ENCODE data around the gene MANEAL. TPM values are rescaled to one million over a fixed set of nuclear protein-coding genes. Genes with fewer than 3 reads are reported as not detected.

Gene MANEAL
- polyA plus RNA-seq, 3 donors, result 0.24 to 0.56 TPM; not detected in 1

- peaks cover 0 to 9% of the 10 kb centered on the region in 2 donors for H3K9me3 ChIP-seq (replicated peaks in 1 of 2; ENCODE audit: control insufficient read depth in 1 of 2, insufficient read depth in 1 of 2, low read length in 2 of 2)
- H3K36me3 Mint-ChIP-seq, result no peaks in the 10 kb centered on the region
- 2% methylated on average over 86 of the region's 105 CpGs for WGBS (ENCODE audit: insufficient coverage)
- no peak overlapping the region for H3K4me3 ChIP-seq (replicated peaks in 1 of 3; ENCODE audit: low read depth in 2 of 3, low read length in 3 of 3)
- TF ChIP-seq, protein P1, sequence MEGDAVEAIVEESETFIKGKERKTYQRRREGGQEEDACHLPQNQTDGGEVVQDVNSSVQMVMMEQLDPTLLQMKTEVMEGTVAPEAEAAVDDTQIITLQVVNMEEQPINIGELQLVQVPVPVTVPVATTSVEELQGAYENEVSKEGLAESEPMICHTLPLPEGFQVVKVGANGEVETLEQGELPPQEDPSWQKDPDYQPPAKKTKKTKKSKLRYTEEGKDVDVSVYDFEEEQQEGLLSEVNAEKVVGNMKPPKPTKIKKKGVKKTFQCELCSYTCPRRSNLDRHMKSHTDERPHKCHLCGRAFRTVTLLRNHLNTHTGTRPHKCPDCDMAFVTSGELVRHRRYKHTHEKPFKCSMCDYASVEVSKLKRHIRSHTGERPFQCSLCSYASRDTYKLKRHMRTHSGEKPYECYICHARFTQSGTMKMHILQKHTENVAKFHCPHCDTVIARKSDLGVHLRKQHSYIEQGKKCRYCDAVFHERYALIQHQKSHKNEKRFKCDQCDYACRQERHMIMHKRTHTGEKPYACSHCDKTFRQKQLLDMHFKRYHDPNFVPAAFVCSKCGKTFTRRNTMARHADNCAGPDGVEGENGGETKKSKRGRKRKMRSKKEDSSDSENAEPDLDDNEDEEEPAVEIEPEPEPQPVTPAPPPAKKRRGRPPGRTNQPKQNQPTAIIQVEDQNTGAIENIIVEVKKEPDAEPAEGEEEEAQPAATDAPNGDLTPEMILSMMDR (IDR thresholded peaks at IDR 0.05), result no peak
- H3K9me3 Mint-ChIP-seq, result peaks cover 0 to 7% (median 4%) of the 10 kb centered on the region in 7 donors
- intact Hi-C loops (cut with micrococcal nuclease), result no loop called here
- H3K4me1 ChIP-seq (ENCODE audit: control insufficient read depth in 1 of 2, insufficient read depth in 2 of 2, low read length in 2 of 2), result no peaks in the 10 kb centered on the region
- peak overlapping the region; percentile 47 to 79 for H3K4me3 Mint-ChIP-seq
- no peak overlapping the region for H3K27ac ChIP-seq (ENCODE audit: low read depth in 1 of 2, low read length in 2 of 2)
- DNase-seq, result no peak
- no peak overlapping the region for H3K27ac Mint-ChIP-seq
- H2AFZ ChIP-seq (ENCODE audit: insufficient read depth, low read depth, low read length, poor library complexity, severe bottlenecking), result no peak overlapping the region
- peaks cover 10% of the 10 kb centered on the region for H3K4me1 Mint-ChIP-seq
- no peaks in the 10 kb centered on the region for H3K36me3 ChIP-seq (replicated peaks in 1 of 2; ENCODE audit: control insufficient read depth in 1 of 2, insufficient read depth in 2 of 2, low read length in 2 of 2)
- H4K20me1 ChIP-seq (ENCODE audit: insufficient read depth, low read length), result no peaks in the 10 kb centered on the region
- H3K27me3 Mint-ChIP-seq (ENCODE audit: low read depth in 3 of 3), result peaks cover 64 to 69% (median 65%) of the 10 kb centered on the region in 3 donors
- H3K4me2 ChIP-seq (replicated peaks; ENCODE audit: extremely low read depth, low read length, poor library complexity, severe bottlenecking), result no peak overlapping the region
- H3K9ac ChIP-seq (ENCODE audit: insufficient read depth, low read length, poor library complexity, severe bottlenecking), result no peak overlapping the region
- H3K27me3 ChIP-seq (ENCODE audit: control insufficient read depth in 2 of 2, insufficient read depth in 2 of 2, low read length in 2 of 2), result peaks cover 23 to 73% of the 10 kb centered on the region in 2 donors
- H3K79me2 ChIP-seq (ENCODE audit: insufficient read depth, low read length), result no peaks in the 10 kb centered on the region
These were observed 40.8 kb upstream of the MANEAL start for GRCh38 chr1:37752583-37753471.

DNA sequence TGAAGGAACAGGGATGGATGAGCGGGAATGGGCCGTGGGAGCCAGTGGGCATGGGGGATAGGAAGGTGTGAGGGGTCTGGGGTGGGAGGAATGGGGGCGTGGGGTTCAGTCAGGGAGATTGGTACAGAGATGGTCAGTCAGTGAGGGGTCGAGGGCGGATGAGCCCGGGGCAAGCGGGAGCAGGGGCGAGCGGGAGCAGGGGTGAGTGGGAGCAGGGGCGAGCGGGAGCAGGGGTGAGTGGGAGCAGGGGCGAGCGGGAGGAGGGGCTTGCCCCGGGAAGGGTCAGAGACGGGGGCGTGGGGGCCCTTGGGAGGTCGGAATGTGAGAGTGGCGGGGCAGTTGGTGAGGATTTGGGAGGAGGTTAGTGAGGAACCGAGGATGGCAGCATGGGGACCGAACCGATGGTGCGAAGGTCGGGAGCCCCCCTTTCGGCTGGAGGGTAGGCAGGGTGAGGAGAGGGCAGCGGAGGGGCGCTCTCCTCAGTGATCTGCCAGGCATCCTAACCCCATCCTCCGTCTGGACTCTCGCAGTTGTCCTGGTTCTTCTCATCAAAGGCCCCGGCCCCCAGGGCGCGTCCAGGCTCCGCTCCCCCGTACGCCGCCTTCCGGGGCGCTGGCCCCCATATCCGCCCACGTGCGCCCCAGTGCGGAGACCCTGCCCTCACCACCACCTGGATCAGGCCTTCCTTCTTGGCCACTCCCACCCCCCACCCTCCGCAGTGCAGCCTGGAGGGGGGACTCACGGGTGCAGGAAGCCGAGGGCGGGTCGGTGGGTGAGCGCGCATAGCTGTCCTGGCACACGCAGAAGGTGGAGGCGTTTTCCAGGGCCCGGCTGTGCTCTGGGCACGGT lies 40.0 kb upstream of the MANEAL start:
- Histone ChIP-seq H3K27me3 (ENCODE audit: control insufficient read depth in 2 of 2, insufficient read depth in 2 of 2, low read length in 2 of 2) (peaks cover 24 to 81% of the 10 kb centered on the region in 2 donors), H3K9ac (ENCODE audit: insufficient read depth, low read length, poor library complexity, severe bottlenecking) (no peak overlapping the region), H3K4me2 (replicated peaks; ENCODE audit: extremely low read depth, low read length, poor library complexity, severe bottlenecking) (no peak overlapping the region), H3K4me3 (replicated peaks in 1 of 3; ENCODE audit: low read depth in 2 of 3, low read length in 3 of 3) (no peak overlapping the region), H3K27ac (ENCODE audit: low read depth in 1 of 2, low read length in 2 of 2) (no peak overlapping the region), H3K4me1 (ENCODE audit: control insufficient read depth in 1 of 2, insufficient read depth in 2 of 2, low read length in 2 of 2) (no peaks in the 10 kb centered on the region), H3K9me3 (replicated peaks in 1 of 2; ENCODE audit: control insufficient read depth in 1 of 2, insufficient read depth in 1 of 2, low read length in 2 of 2) (peaks cover 0 to 9% of the 10 kb centered on the region in 2 donors), H4K20me1 (ENCODE audit: insufficient read depth, low read length) (no peaks in the 10 kb centered on the region), H3K36me3 (replicated peaks in 1 of 2; ENCODE audit: control insufficient read depth in 1 of 2, insufficient read depth in 2 of 2, low read length in 2 of 2) (no peaks in the 10 kb centered on the region), H2AFZ (ENCODE audit: insufficient read depth, low read depth, low read length, poor library complexity, severe bottlenecking) (no peak overlapping the region), H3K79me2 (ENCODE audit: insufficient read depth, low read length) (no peaks in the 10 kb centered on the region)
- Mint-ChIP-seq H3K9me3 (peaks cover 0 to 7% (median 4%) of the 10 kb centered on the region in 7 donors), H3K27ac (no peak overlapping the region), H3K36me3 (no peaks in the 10 kb centered on the region), H3K4me3 (peak overlapping the region in 1 of 2 donors; percentile 79), H3K27me3 (ENCODE audit: low read depth in 3 of 3) (peaks cover 64 to 67% (median 65%) of the 10 kb centered on the region in 3 donors), H3K4me1 (peaks cover 10% of the 10 kb centered on the region)
- TF ChIP-seq, protein P1 (IDR thresholded peaks at IDR 0.05), result no peak
- no peak for DNase-seq
- intact Hi-C loops (cut with micrococcal nuclease), result no loop called here
- WGBS (ENCODE audit: insufficient coverage), result 7% methylated on average over 41 of the region's 52 CpGs
